Activated CD8-positive, alpha-beta memory T cell treated with anti-CD3 and anti-CD28 coated beads, Interleukin-2, amount 50 U/mL, for 4 hours (primary cell): ENCODE data around the gene GRPEL1.

Experiments used
- DNase-seq: peaks from one replicate; pipeline ENCODE4 v3.0.0-alpha.2; 2020

GRPEL1 gene

GRCh38 chr4:7062816-7063215, 5.0 kb downstream of the GRPEL1 start:
- DNase-seq, result no peak

- DNase-seq, result no peak
These were observed 6.0 kb downstream of the GRPEL1 start for GRCh38 chr4:7061815-7062214.

GRCh38 chr4:7060346-7061150, 7.3 kb downstream of the GRPEL1 start:
- no peak for DNase-seq

GRCh38 chr4:7059662-7060061, 8.2 kb downstream of the GRPEL1 start:
- no peak for DNase-seq

- DNase-seq, result no peak
These were observed 9.1 kb downstream of the GRPEL1 start for GRCh38 chr4:7058792-7059191.

GRCh38 chr4:7055990-7056325, 11.9 kb downstream of the GRPEL1 start:
- DNase-seq, result no peak

GRCh38 chr4:7055111-7055989, 12.5 kb downstream of the GRPEL1 start:
- DNase-seq, result no peak

- DNase-seq, result no peak
These were observed 13.6 kb downstream of the GRPEL1 start for GRCh38 chr4:7054106-7054880.

- DNase-seq, result no peak
These were observed 14.7 kb downstream of the GRPEL1 start for GRCh38 chr4:7052923-7053715.

- DNase-seq, result no peak
These were observed 15.6 kb downstream of the GRPEL1 start for GRCh38 chr4:7052313-7052712.

- DNase-seq, result no peak
These were observed 16.0 kb downstream of the GRPEL1 start for GRCh38 chr4:7051905-7052304.

- DNase-seq, result no peak
These were observed 16.7 kb downstream of the GRPEL1 start for GRCh38 chr4:7051144-7051495.

GRCh38 chr4:7050481-7051143, 17.3 kb downstream of the GRPEL1 start:
- DNase-seq, result no peak

GRCh38 chr4:7049739-7050138, 18.1 kb downstream of the GRPEL1 start:
- no peak for DNase-seq

GRCh38 chr4:7049295-7049694, 18.6 kb downstream of the GRPEL1 start:
- DNase-seq, result no peak

- DNase-seq, result no peak
These were observed 19.2 kb downstream of the GRPEL1 start for GRCh38 chr4:7048642-7049041.

- no peak for DNase-seq
These were observed 20.9 kb downstream of the GRPEL1 start for GRCh38 chr4:7046971-7047370.

GRCh38 chr4:7045961-7046921, 21.6 kb downstream of the GRPEL1 start:
- DNase-seq, result no peak

GRCh38 chr4:7045553-7045952, 22.3 kb downstream of the GRPEL1 start:
- no peak for DNase-seq

GRCh38 chr4:7044137-7044930, 23.5 kb downstream of the GRPEL1 start:
- DNase-seq, result no peak
